SK-N-MC (cell line): ENCODE results near the gene AK8.

Source experiments
- EZH2 ChIP-seq: fragments of 200-600 bp; sonication (generic); IDR thresholded peaks from one replicate; pipeline ENCODE4 v1.6.1; 2017; ENCODE audit warnings: antibody characterized with exemption
- POLR2AphosphoS5 ChIP-seq: IDR thresholded peaks from 2 replicates; pipeline ENCODE4 v1.6.1; 2012; ENCODE audit warnings: mild to moderate bottlenecking, low read depth, low read length, borderline replicate concordance

GRCh38 chr9:132679946-132680625, 198.0 kb downstream of the AK8 start:
- TF ChIP-seq EZH2, result no peak
- TF ChIP-seq POLR2AphosphoS5, result no peak
